Measurements from ENCODE around the gene B4GAT1.
A peak's percentile ranks its signal among the peaks of the same experiment; 100 is the strongest.
"Not testable (repeated sequence)": the region's sequence is repeated elsewhere in the genome, so short reads cannot be mapped to it uniquely, and the experiment has no call there.

Gene B4GAT1

GRCh38 chr11:66320289-66320688 lies 27.1 kb downstream of the B4GAT1 start:
- not testable (repeated sequence) for DNase-seq

GRCh38 chr11:66318600-66318970 lies 28.8 kb downstream of the B4GAT1 start:
- DNase-seq: no peak

- DNase-seq: peak; percentile 40
Observed at GRCh38 chr11:66317723-66318599, 29.5 kb downstream of the B4GAT1 start.

GRCh38 chr11:66317322-66317722 lies 30.1 kb downstream of the B4GAT1 start:
- no peak for DNase-seq

- DNase-seq: no peak
Observed at GRCh38 chr11:66316849-66317251, 30.6 kb downstream of the B4GAT1 start, which contains the start of gene CD248. Gene CD248, minus strand, starts transcription at chr11:66317044. Its CDS starts 17 bp downstream, at chr11:66317027.

GRCh38 chr11:66315921-66316811 lies 31.3 kb downstream of the B4GAT1 start:
- DNase-seq: no peak

GRCh38 chr11:66315498-66315885 lies 31.9 kb downstream of the B4GAT1 start:
- no peak for DNase-seq

GRCh38 chr11:66314561-66315497 lies 32.6 kb downstream of the B4GAT1 start:
- no peak for DNase-seq

- no peak for DNase-seq
Observed at GRCh38 chr11:66314186-66314501, 33.3 kb downstream of the B4GAT1 start.

- no peak for DNase-seq
Observed at GRCh38 chr11:66313321-66314185, 33.9 kb downstream of the B4GAT1 start.

GRCh38 chr11:66312549-66313320 lies 34.7 kb downstream of the B4GAT1 start:
- peak; percentile 100 for DNase-seq

GRCh38 chr11:66311965-66312548 lies 35.4 kb downstream of the B4GAT1 start:
- peak; percentile 93 for DNase-seq

- no peak for DNase-seq
Observed at GRCh38 chr11:66311470-66311964, 35.9 kb downstream of the B4GAT1 start.

- DNase-seq: not testable (repeated sequence)
Observed at GRCh38 chr11:66310803-66311440, 36.5 kb downstream of the B4GAT1 start.

- DNase-seq: no peak
Observed at GRCh38 chr11:66310324-66310723, 37.1 kb downstream of the B4GAT1 start.

GRCh38 chr11:66309475-66309874 lies 38.0 kb downstream of the B4GAT1 start:
- DNase-seq: no peak

GRCh38 chr11:66302656-66303055 lies 44.8 kb downstream of the B4GAT1 start:
- no peak for DNase-seq

GRCh38 chr11:66299186-66299585 lies 48.2 kb downstream of the B4GAT1 start:
- DNase-seq: no peak

GRCh38 chr11:66297610-66298009 lies 49.8 kb downstream of the B4GAT1 start:
- DNase-seq: no peak
